GM12892 (cell line): Measurements from ENCODE around the gene BLZF1. TPM values are rescaled to one million over a fixed set of nuclear protein-coding genes. Genes with fewer than 3 reads are reported as not detected.
"Not testable (repeated sequence)": the region's sequence is repeated elsewhere in the genome, so short reads cannot be mapped to it uniquely, and the experiment has no call there.

Experiments
- DNase-seq: peaks from one replicate; pipeline ENCODE4 v3.0.0; 2011; ENCODE audit not compliant: insufficient read length
- FAIRE-seq: peaks from 2 replicates; lab custom pipeline; 2011; peaks lifted over from hg19 to GRCh38; lab: Jason Lieb, UNC
- POLR2A ChIP-seq: IDR thresholded peaks from 2 replicates; pipeline ENCODE4 v1.6.1; 2011; ENCODE audit warnings: low read depth, low read length, control low read depth
- POLR2AphosphoS5 ChIP-seq: IDR thresholded peaks from 2 replicates; pipeline ENCODE4 v1.6.1; 2011; ENCODE audit warnings: low read depth, low read length, control low read depth
- TAF1 ChIP-seq: IDR thresholded peaks from 2 replicates; pipeline ENCODE4 v1.6.1; 2011; ENCODE audit warnings: low read depth, mild to moderate bottlenecking, control low read depth, low read length, borderline replicate concordance
- polyA plus RNA-seq: library from polyadenylated mRNA; unstranded; fragments of >200 nt; gene quantifications from one replicate; pipeline ENCODE4 v1.2.1, GENCODE V29; 2012; ENCODE audit warnings: missing spikeins, inconsistent platforms; ENCODE audit not compliant: missing spikeins

BLZF1 gene
- 8.3 TPM for polyA plus RNA-seq

DNA sequence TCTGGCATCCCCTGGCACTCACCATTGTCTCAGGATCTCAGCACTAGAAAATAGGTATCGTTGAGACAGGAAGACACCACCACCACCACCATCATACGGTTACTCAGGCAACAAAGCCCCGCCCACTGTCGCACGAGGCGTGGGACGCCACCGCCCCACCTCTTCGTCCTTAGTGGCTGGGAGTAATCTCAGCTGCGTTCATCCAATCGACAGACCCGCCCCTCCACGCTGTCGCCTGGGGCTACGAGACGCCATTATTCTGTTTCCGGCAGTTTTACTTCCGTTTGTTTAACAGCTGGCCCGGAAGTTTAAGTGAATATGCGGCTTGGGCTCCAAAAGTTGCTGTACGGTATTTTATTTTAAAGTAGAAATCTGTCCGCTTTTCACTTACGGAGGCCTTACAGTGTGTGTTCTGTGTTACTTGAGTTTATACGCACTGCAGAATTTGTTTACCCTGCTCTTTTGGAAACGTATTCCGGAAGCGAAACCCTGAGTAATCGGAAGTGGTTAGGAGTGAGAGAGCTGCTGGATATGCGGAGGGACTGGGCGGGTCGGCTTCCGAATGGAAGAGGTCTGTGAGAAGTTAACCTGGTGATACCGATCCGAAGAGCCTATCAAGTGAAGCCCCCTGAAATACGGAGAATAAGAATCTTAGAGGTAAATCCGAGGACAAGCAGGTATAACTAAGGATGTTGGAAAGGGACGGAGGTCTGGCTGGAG lies at the start of gene BLZF1, which contains the start of gene NME7:
Gene BLZF1, plus strand, starts transcription at position 510 of the 720 bp plus-strand sequence. CDS start 1,328 bp downstream, outside the sequence.
Gene NME7, minus strand, starts transcription at position 112 of the 720 bp plus-strand sequence. Its CDS starts 87 bp downstream, at position 25.
- TF ChIP-seq POLR2A (peak; percentile 39; the same call in 1 of the 2 replicates), TAF1 (no peak), POLR2AphosphoS5 (peak; percentile 38; the same call in 1 of the 2 replicates)
- FAIRE-seq (peak; percentile 99), DNase-seq (peak; percentile 50)

DNA sequence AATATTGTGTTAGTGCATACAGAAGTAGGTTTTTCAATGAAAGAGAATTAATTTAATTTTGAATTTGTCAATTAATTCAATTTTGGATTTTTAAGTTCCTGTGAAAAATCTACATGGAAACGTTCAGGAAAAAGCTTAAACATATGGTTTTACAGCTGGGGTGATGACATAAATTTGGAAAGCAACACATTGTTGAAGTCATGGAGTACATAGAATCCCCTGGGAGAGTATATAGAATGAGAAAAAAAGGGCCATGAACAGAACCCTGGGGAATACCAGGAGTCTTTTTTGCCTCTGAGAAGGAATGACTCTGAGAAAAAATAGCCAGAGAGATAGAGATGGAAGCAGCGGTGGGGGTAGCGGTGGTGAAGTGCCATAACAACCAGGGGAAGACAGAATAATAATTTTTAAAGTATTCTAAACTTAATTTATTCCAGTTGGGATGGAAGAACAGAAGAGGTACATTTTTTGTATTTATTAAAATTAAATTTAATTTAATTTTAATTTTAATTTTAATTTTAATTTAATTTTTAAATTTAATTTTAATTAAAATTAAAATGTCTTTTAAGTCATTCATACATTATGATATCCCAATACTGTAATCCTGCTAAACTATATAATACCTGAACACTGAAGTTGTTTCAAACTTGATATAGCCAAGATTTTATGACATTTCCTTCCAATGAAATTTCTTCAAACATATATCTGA lies 49.3 kb upstream of the BLZF1 start:
- TF ChIP-seq POLR2AphosphoS5: no peak
- no peak for TF ChIP-seq TAF1
- TF ChIP-seq POLR2A: no peak
- no peak for DNase-seq
- FAIRE-seq: no peak

DNA sequence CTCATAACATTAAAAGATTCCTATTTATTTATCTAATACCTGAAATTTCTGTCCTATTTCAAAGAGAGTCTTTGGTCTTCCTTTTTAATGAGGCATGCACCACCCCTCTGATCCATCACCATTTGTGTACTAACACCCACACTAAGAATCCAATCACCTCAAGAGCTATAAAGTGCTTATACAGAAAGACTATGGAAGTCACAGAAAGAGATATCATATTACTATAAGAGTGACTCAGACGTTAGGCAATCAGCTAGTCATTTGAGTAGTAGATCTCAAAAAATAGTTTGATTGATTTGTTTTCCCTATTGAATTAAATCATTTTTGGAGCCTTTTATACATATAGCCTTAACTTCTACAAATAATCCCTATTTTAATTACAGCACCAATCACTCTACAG lies 46.5 kb upstream of the BLZF1 start:
- no peak for DNase-seq
- no peak for FAIRE-seq
- TF ChIP-seq POLR2A (no peak), TAF1 (no peak), POLR2AphosphoS5 (no peak)

DNA sequence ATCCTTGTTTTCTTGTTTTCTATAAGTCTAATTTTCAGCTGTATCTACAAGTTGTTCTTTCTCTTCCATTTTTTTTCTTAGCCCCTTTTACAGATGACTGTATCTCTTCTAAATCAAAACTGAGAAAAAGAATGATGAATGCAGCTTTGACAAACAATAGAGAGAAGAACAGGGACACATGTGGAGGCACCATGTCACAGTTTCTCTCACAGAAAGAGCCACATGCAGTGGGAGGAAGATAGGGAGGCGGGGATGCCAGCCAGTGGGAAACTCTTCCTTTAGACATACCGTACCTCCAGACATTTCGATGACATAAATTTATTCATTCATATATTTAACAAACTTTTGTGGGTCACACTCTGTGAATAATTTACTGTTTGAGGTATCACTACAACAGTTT lies 45.9 kb upstream of the BLZF1 start:
- no peak for DNase-seq
- TF ChIP-seq POLR2AphosphoS5 (no peak), POLR2A (no peak), TAF1 (no peak)
- no peak for FAIRE-seq

GRCh38 chr1:169325117-169325516 lies 42.9 kb upstream of the BLZF1 start:
- FAIRE-seq (peak; percentile 5), DNase-seq (no peak)
- TF ChIP-seq POLR2AphosphoS5: no peak
- TF ChIP-seq TAF1: no peak
- TF ChIP-seq POLR2A: no peak

- peak; percentile 51 for FAIRE-seq
Measured at GRCh38 chr1:169326261-169326955, 41.6 kb upstream of the BLZF1 start.

GRCh38 chr1:169326956-169327268 lies 41.1 kb upstream of the BLZF1 start:
- TF ChIP-seq POLR2AphosphoS5 (no peak), POLR2A (no peak), TAF1 (no peak)
- FAIRE-seq (peak; percentile 53), DNase-seq (no peak)

More at GRCh38 chr1:169326261-169326955, 41.6 kb upstream of the BLZF1 start:
- DNase-seq: no peak
- TF ChIP-seq POLR2AphosphoS5 (no peak), TAF1 (no peak), POLR2A (no peak)

DNA sequence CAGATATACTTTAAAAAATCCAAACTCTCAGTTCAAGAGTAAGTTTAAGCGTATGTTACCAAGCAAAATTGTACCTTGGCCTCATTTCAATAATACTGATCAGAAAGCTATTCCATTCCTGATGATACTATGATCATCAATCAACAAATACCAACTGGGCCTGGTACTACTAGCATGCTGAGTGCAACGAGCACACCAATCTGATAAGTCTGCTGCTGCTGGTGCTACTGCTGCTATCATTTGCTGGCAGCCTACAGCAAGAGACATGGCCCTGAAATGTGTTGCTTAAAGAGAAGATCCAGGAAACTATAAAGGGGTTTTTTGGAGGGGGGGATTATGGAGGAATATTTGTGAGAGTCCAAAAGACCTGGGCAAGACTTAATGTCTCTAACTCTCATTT lies 40.1 kb upstream of the BLZF1 start:
- TF ChIP-seq TAF1 (no peak), POLR2AphosphoS5 (no peak), POLR2A (no peak)
- FAIRE-seq (no peak), DNase-seq (no peak)

- DNase-seq (no peak), FAIRE-seq (no peak)
- TF ChIP-seq POLR2A: no peak
- TF ChIP-seq POLR2AphosphoS5: no peak
- TF ChIP-seq TAF1: no peak
Measured at GRCh38 chr1:169329383-169329782, 38.6 kb upstream of the BLZF1 start.

DNA sequence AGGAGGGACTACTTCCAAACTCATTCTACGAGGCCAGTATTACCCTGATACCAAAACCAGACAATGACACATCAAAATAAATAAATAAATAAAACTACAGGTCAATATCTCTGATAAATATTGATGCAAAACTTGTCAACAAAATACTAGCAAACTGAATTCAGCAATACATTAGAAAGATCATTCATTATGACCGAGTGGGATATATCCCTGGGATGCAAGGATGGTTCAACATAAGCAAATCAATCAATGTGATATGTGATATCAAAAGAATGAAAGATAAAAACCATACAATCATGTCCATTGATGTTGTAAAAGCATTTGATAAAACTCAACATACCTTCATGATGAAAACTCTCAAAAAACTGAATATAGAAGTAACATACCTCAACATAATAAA lies 37.1 kb upstream of the BLZF1 start:
- no peak for FAIRE-seq
- TF ChIP-seq POLR2AphosphoS5: no peak
- no peak for TF ChIP-seq POLR2A
- no peak for TF ChIP-seq TAF1
- DNase-seq: no peak

- FAIRE-seq, DNase-seq: not testable (repeated sequence)
Measured at GRCh38 chr1:169334727-169335126, 33.3 kb upstream of the BLZF1 start.

DNA sequence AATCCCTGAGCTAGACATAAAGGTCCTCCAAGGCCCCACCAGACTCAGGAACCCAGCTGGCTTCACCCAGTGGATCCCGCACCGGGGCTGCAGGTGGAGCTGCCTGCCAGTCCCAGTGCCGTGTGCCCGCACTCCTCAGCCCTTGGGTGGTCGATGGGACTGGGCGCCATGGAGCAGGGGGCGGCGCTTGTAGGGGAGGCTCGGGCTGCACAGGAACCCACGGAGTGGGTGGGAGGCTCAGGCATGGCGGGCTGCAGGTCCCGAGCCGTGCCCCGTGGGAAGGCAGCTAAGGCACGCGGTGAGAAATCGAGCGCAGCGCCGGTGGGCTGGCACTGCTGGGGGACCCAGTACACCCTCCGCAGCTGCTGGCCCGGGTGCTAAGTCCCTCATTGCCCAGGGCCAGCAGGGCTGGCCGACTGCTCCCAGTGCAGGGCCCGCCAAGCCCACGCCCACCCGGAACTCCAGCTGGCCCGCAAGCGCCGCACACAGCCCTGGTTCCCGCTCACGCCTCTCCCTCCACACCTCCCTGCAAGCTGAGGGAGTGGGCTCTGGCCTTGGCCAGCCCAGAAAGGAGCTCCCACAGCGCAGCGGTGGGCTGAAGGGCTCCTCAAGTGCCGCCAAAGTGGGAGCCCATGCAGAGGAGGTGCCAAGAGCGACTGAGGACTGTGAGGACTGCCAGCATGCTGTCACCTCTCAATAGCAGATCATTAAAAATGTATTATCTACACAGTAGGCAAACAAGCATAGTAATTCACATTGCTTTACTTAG lies 30.9 kb upstream of the BLZF1 start:
- not testable (repeated sequence) for DNase-seq, FAIRE-seq
